GM06990 (cell line): ENCODE measurements around the gene CD109.
A peak's percentile ranks its signal among the peaks of the same experiment; 100 is the strongest.

Source experiments
- DNase-seq: peaks from one replicate; pipeline ENCODE4 v3.0.0-alpha.2; 2011; ENCODE audit not compliant: insufficient read length; ENCODE audit errors: extremely low read depth
- H3K27me3 ChIP-seq: replicated peaks from 2 replicates; pipeline ENCODE4 v1.6.0; 2011; ENCODE audit warnings: low read length; ENCODE audit not compliant: control insufficient read depth, insufficient read depth
- H3K36me3 ChIP-seq: 2 replicates; pipeline ENCODE4 v1.5.1; 2011; ENCODE audit warnings: low read length; ENCODE audit not compliant: control insufficient read depth, insufficient read depth
- H3K4me3 ChIP-seq: replicated peaks from 2 replicates; pipeline ENCODE4 v1.5.1; 2011; ENCODE audit warnings: low read depth, mild to moderate bottlenecking, control low read depth, low read length
- TF ChIP-seq, protein P1 (sequence below): IDR thresholded peaks from 2 replicates; pipeline ENCODE4 v1.5.1; 2011; ENCODE audit warnings: low read length, control low read depth, mild to moderate bottlenecking, inconsistent platforms; ENCODE audit not compliant: insufficient read depth, poor library complexity, severe bottlenecking

CD109 gene

DNA sequence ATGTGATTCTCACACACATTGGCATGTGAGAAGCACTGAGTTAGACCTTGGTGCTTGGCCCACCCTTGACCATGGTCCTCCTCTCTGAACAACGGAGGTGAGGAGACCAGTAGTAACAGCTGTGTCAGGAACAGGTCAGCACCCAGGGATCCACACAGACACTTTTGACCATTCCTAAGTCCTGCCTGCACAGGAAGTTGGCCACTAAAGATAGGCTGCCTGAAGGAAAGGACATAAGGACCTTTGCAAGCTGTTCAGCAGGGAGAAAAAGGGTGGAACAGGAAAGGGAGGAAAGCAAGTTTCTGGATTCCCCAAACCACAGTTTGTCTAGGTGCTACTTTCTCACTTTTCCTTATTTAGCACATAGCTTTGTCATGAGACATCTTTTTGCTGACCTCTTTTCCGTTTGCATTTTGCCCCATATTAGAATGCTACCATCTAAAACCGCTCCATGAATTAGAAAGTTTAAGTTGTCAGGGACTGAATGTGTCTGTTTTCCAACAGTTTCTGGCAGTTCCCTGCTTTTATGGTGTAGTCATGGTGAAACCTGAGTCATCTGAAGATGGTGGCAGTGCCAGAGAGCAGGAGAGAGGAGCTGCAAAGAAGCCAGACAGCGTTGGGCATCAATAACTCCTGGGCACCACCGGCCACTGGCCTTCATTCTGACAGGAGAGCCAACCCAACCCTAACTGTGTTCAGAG is 1.1 kb upstream of the CD109 start:
- H3K27me3 ChIP-seq: no peaks in the 10 kb centered on the region
- no peak for DNase-seq
- TF ChIP-seq, protein P1, sequence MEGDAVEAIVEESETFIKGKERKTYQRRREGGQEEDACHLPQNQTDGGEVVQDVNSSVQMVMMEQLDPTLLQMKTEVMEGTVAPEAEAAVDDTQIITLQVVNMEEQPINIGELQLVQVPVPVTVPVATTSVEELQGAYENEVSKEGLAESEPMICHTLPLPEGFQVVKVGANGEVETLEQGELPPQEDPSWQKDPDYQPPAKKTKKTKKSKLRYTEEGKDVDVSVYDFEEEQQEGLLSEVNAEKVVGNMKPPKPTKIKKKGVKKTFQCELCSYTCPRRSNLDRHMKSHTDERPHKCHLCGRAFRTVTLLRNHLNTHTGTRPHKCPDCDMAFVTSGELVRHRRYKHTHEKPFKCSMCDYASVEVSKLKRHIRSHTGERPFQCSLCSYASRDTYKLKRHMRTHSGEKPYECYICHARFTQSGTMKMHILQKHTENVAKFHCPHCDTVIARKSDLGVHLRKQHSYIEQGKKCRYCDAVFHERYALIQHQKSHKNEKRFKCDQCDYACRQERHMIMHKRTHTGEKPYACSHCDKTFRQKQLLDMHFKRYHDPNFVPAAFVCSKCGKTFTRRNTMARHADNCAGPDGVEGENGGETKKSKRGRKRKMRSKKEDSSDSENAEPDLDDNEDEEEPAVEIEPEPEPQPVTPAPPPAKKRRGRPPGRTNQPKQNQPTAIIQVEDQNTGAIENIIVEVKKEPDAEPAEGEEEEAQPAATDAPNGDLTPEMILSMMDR: no peak
- H3K36me3 ChIP-seq: no peaks in the 10 kb centered on the region
- no peak overlapping the region for H3K4me3 ChIP-seq

DNA sequence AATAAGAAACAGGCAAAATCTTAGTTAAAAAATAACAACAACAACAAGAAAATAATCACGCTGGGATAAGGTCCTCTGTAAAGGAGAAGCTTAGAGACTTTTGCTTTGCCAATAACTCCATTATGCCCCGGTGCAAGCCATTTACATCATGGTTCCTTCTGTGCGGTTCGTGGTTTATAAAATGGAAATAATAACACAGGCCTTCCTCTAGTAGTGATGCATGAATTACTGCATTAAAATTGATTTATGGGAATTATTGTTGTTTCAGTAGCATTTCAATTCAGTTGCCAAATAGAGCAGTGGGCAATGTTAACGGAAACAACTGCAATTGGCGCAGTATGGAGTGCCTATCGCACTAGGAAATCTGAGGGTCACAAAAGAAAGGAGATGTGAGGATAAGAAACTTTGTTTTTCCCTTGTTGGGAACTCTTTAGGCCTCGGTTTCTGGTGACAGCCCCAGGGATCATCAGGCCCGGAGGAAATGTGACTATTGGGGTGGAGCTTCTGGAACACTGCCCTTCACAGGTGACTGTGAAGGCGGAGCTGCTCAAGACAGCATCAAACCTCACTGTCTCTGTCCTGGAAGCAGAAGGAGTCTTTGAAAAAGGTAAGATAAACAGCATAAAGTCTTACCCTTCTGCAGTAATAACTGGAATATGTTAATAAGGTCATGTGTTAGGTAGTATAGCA is 1.1 kb downstream of the CD109 start:
- no peak for DNase-seq
- TF ChIP-seq, protein P1: no peak
- Histone ChIP-seq H3K27me3 (no peaks in the 10 kb centered on the region), H3K36me3 (no peaks in the 10 kb centered on the region), H3K4me3 (peak overlapping the region; percentile 70)

DNA sequence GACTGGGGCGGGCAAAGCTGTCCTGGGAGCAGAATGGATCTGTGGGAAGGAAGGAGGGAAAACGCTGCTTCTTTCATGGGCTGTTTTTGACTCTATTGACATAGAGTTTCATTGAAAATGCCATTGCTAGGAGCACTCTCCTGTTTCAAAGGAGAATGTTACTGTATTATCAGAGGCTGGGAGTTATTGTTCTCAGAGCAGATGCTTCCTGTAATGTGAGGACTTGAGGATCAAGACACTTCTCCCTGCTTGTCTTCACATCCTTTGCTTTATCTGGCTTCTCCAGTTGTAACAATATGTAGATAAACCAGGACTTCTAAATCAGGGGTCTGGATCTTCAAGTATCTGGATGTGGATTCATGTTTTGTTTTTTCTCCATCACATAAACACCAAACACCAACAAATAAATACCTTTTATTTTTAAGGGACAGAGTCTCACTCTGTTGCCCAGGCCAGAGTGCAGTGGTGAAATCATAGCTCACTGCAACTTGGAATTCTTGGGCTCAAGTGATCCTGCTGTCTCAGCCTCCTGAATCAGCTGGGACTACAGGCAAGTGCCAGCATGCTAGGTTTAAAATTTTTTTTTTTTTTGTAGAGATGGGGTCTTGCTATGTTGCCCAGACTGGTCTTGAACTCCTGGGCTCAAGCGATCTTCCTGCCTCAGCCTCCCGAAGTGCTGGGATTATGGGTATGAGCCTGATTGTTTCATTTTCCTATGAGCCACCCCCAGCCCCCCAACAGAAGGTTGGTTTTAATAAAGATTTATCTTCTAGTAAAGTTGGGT is 3.9 kb downstream of the CD109 start:
- TF ChIP-seq, protein P1: no peak
- Histone ChIP-seq H3K27me3 (no peaks in the 10 kb centered on the region), H3K36me3 (no peaks in the 10 kb centered on the region), H3K4me3 (no peak overlapping the region)
- no peak for DNase-seq

GRCh38 chr6:73702444-73702843 is 6.4 kb downstream of the CD109 start:
- TF ChIP-seq, protein P1: no peak
- no peak for DNase-seq
- Histone ChIP-seq H3K36me3 (no peaks in the 10 kb centered on the region), H3K4me3 (no peak overlapping the region), H3K27me3 (no peaks in the 10 kb centered on the region)

DNA sequence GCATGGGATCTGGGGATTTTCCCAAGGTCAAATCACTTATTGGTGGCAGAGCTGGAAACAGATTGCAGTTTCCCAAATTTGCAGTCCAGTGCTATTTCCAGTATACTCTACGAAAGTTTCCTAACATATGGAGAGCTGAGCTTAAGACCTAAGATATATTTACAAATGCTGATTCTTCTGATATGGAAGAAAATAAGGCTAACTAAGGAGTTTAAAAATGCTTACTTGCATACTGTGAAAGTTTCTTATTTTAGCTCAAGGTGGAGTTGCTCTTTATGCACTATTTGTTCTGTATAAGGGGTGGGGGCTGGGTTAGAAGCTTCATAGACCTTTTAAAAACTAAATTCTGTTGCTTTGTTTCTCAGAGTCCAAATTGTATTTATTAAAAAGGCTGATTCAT is 7.5 kb downstream of the CD109 start:
- TF ChIP-seq, protein P1: no peak
- DNase-seq: no peak
- no peak overlapping the region for H3K4me3 ChIP-seq
- H3K36me3 ChIP-seq: no peaks in the 10 kb centered on the region
- no peaks in the 10 kb centered on the region for H3K27me3 ChIP-seq
